Bronchial epithelial cell (primary cell): ENCODE data around the gene PDXDC1. TPM values are rescaled to one million over a fixed set of nuclear protein-coding genes. Genes with fewer than 3 reads are reported as not detected.
"Not testable (repeated sequence)": the region's sequence is repeated elsewhere in the genome, so short reads cannot be mapped to it uniquely, and the experiment has no call there.

Source experiments
- DNase-seq: peaks from one replicate; pipeline ENCODE4 v3.0.0-alpha.2; 2010; ENCODE audit warnings: low read depth
- FAIRE-seq: peaks from 2 replicates; lab custom pipeline; 2011; peaks lifted over from hg19 to GRCh38; lab: Jason Lieb, UNC
- H3K27me3 ChIP-seq: 2 replicates; pipeline ENCODE4 v1.5.1; 2011; ENCODE audit warnings: low read length; ENCODE audit not compliant: control insufficient read depth, insufficient read depth
- H3K36me3 ChIP-seq: 2 replicates; pipeline ENCODE4 v1.5.1; 2011; ENCODE audit warnings: low read length; ENCODE audit not compliant: control insufficient read depth, insufficient read depth
- H3K4me3 ChIP-seq: 2 replicates; pipeline ENCODE4 v1.5.1; 2011; ENCODE audit warnings: mild to moderate bottlenecking, low read depth, low read length, control low read depth
- total RNA-seq: library from RNA; depleted of rRNA; stranded (reverse); fragments of >200 nt; gene quantifications from 2 replicates; pipeline ENCODE4 v1.2.1, GENCODE V29; 2014

Gene PDXDC1
- total RNA-seq, 1 donor from 2014 or later, result 71.9 TPM

DNA sequence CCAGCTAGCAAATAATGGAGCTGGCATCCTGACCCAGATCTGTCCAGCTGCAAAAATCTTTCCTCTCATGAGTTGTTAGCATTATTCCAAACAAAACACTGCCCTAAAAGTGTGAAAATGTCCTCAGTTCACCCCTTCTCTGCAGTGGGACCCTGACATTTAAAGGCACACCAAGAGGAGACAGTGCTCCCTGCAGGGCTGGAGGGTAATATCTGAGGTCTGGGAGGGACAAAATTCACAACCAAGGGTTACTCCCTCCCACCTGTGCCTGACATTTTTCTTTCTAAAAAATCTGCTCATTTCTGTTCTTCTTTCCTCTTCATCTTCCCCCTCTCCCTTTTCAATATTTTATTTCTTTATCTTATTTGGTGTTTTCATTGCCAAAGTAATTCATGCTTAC is 191.4 kb downstream of the PDXDC1 start:
- not testable (repeated sequence) for H3K36me3 ChIP-seq, FAIRE-seq, DNase-seq, H3K27me3 ChIP-seq, H3K4me3 ChIP-seq

DNA sequence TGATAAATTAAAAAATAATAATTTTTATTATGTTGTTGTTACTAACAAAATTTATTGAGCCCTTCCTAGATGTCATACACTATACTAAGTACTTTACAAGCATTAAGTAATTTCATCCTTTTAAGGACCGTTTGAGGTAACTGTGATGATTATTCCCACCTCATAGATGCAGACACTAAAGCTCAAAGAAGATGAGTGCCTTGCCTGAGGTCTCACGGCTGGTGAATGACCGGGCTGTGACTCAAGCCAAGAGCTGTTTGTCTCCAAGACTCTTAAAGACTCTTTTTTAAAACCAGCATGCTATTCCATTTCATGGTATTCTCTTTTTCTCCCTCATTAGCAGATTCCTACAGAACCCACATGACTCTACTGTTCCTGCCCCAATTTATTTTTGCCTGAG is 193.5 kb downstream of the PDXDC1 start:
- H3K36me3 ChIP-seq, FAIRE-seq, H3K4me3 ChIP-seq, H3K27me3 ChIP-seq, DNase-seq: not testable (repeated sequence)

DNA sequence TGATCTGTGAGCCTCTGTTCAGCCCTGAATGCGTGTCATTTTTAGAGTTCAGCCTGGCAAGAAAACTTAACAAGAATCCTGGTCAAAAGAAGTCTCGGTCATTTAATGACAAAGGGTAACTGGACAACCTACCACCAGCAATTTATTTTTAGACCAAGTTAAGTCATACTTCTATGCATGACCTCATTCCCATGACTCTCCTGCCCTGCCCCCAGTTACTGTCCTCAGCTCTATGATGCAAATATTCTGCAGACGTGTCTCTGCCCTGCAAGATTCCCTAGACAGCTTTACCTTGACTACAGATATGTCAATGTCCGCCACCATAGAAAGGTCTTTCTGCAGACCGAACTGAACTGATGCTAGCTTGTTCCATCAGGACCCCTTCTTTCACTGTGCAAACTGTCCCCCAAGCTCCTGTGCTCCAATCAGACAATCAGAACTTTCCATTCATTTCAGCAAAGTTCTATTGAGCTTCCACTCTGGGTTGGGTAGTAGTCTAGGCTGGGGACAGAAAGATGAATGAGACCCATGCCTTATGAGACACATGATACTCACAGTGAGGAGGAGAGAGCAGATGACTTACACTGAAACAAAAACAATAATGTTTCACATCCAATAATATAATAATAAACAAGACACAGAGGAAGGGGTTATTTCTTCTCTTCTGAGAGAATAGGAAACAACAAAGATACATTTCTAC is 194.3 kb downstream of the PDXDC1 start:
- H3K4me3 ChIP-seq, FAIRE-seq, H3K27me3 ChIP-seq, DNase-seq, H3K36me3 ChIP-seq: not testable (repeated sequence)

- not testable (repeated sequence) for FAIRE-seq, DNase-seq, H3K4me3 ChIP-seq, H3K36me3 ChIP-seq, H3K27me3 ChIP-seq
Measured at GRCh38 chr16:15179909-15180308, 205.1 kb downstream of the PDXDC1 start.

DNA sequence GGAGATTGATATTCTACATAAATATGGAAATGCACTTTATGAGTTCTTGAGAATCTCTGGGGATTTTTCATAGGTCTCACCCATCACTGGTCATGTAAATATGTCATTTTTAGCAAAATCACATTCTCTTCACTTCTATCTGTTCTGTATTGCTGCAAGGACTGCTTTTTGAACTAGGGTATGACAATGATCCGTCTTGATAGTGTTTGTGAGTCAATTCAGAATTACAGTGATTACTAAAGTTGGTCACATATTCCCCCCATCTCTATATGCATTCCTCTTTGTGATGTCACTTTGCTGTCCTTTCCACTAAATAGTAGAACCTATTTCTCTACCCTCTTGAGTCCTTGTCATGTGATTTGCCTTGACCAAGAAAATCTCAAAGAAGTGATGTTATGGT is 206.1 kb downstream of the PDXDC1 start:
- not testable (repeated sequence) for H3K36me3 ChIP-seq, H3K4me3 ChIP-seq, FAIRE-seq, DNase-seq, H3K27me3 ChIP-seq

GRCh38 chr16:15184000-15184399 is 209.2 kb downstream of the PDXDC1 start:
- not testable (repeated sequence) for DNase-seq, FAIRE-seq, H3K4me3 ChIP-seq, H3K36me3 ChIP-seq, H3K27me3 ChIP-seq

Other genes with a start within 250 kb of the PDXDC1 start
- gene NPIPA2, start 232.5 kb upstream of the PDXDC1 start, total RNA-seq, result 0.13 and 0.53 TPM in 2 replicates
- gene NOMO1, start 141.3 kb upstream of the PDXDC1 start, total RNA-seq, result 95.6 and 112 TPM in 2 replicates
- gene NPIPA1, start 37.6 kb upstream of the PDXDC1 start, total RNA-seq, result 43.7 and 65.7 TPM in 2 replicates
- 27.6 and 42.0 TPM in 2 replicates for gene NTAN1, start 81.0 kb downstream of the PDXDC1 start, total RNA-seq
- 54.5 and 58.5 TPM in 2 replicates for gene RRN3, start 119.2 kb downstream of the PDXDC1 start, total RNA-seq